ENCODE measurements around the gene KCTD20. TPM values are rescaled to one million over a fixed set of nuclear protein-coding genes. Genes with fewer than 3 reads are reported as not detected.
A peak's percentile ranks its signal among the peaks of the same experiment; 100 is the strongest.

KCTD20 gene
- total and polyA plus RNA-seq, 2 of the 13 experiments (the other 11 are each of a cell fraction or from before 2014, with no cell fraction given): 52.7 to 67.1 TPM

DNA sequence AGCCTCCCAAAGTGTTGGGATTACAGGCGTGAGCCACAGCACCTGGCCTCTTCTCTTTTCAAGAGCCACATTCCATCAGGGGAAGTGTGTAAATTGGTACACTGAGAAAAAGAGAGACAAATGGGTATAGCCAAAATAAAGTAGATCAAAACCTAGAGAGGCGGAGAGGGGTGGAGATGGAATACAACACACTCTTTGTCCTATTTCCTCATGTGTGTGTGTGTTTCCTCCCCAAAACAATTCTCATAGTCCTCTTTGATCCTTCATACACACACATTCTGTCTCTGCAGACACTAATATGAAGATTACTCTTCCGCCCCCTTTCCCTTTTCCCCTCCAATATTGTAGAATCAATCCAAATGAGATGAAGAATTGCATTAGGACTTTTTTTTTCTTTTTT, 16.2 kb upstream of the KCTD20 start:
- H3K36me3 ChIP-seq (replicated peaks in 1 of 2; ENCODE audit: control insufficient read depth in 1 of 2, insufficient read depth in 2 of 2, low read length in 2 of 2): no peaks in the 10 kb centered on the region
- no TSS peak for BruUV-seq (replicated peaks)
- CTCF ChIA-PET (ENCODE audit: low intra/inter-chr PET ratio, low total read pairs): no interaction called here
- no peak overlapping the region for H3K27ac ChIP-seq (ENCODE audit: extremely low read length, insufficient read depth, low read length)
- H3K4me3 ChIP-seq (replicated peaks in 1 of 3; ENCODE audit: insufficient read depth in 1 of 3, low read depth in 2 of 3, low read length in 3 of 3): no peak overlapping the region
- H3K9ac ChIP-seq (ENCODE audit: insufficient read depth, low read depth, low read length): no peak overlapping the region
- peaks cover 0 to 4% of the 10 kb centered on the region in 2 experiments; a peak in 1 of 5 replicates for H3K27me3 ChIP-seq (ENCODE audit: control insufficient read depth in 1 of 2, insufficient read depth in 2 of 2, low read length in 2 of 2)
- DNase-seq (ENCODE audit: low spot score) (peak; percentile 54), FAIRE-seq (no peak), ATAC-seq (no peak)
- POLR2A ChIA-PET: interaction anchor here (2.7 kb wide), 1 partner anchor 15 kb away, joined by 10 read pairs; no protein-coding TSS in a partner anchor
- intact Hi-C loops (cut with micrococcal nuclease; ENCODE audit: unreplicated experiment) (no loop called here), in situ Hi-C loops (cut with HindIII; ENCODE audit: extremely low pct_ligation_motif_present, low pct_unique_long_range_greater_than_20kb) (no loop called here)
- H3K4me2 ChIP-seq (ENCODE audit: low read depth, low read length): peak overlapping the region; percentile 12; the same call in 1 of the 2 replicates
- no peaks in the 10 kb centered on the region for H4K20me1 ChIP-seq (ENCODE audit: insufficient read depth, low read length)
- H3K4me1 ChIP-seq (ENCODE audit: insufficient read depth, low read length): peaks cover 58% of the 10 kb centered on the region
- no peaks in the 10 kb centered on the region for H3K79me2 ChIP-seq (ENCODE audit: insufficient read depth, low read length)
- no peak overlapping the region for H2AFZ ChIP-seq (ENCODE audit: low read length)
- 33% methylated on average over 3 of the region's 3 CpGs for WGBS (ENCODE audit: low lambda C conversion rate)
- no peaks in the 10 kb centered on the region for H3K9me3 ChIP-seq (ENCODE audit: low read length)
- TF ChIP-seq SP5 (CRISPR knock-in tag; IDR thresholded peaks at IDR 0.05; ENCODE audit: borderline replicate concordance, low read depth) (peak; percentile 51; the same call in 1 of the 2 replicates), ZSCAN9 (CRISPR knock-in tag; IDR thresholded peaks at IDR 0.05; ENCODE audit: borderline replicate concordance) (no peak), SOX5 (CRISPR knock-in tag; IDR thresholded peaks at IDR 0.05; ENCODE audit: borderline replicate concordance) (peak; percentile 15; the same call in 1 of the 2 replicates), HHEX (CRISPR knock-in tag; IDR thresholded peaks at IDR 0.05) (no peak), TCF7 (IDR thresholded peaks at IDR 0.05; ENCODE audit: low read depth) (no peak), ZNF547 (CRISPR knock-in tag; IDR thresholded peaks at IDR 0.05) (no peak), ZBTB3 (CRISPR knock-in tag; IDR thresholded peaks at IDR 0.05; ENCODE audit: borderline replicate concordance, low read depth) (no peak), NFRKB (IDR thresholded peaks at IDR 0.05) (no peak), ZNF121 (CRISPR knock-in tag; IDR thresholded peaks at IDR 0.05) (no peak), ZNF10 (CRISPR knock-in tag; IDR thresholded peaks at IDR 0.05; ENCODE audit: borderline replicate concordance, low read depth) (no peak), KDM6A (CRISPR knock-in tag; IDR thresholded peaks at IDR 0.05; ENCODE audit: low read depth) (no peak), SOX13 (IDR thresholded peaks at IDR 0.05) (no peak), SOX13 (CRISPR knock-in tag; conservative IDR thresholded peaks at IDR 0.05 in 1 of 2, IDR thresholded peaks at IDR 0.05 in 1 of 2) (peak in 1 of 2 experiments; percentile 72; a peak in 2 of 4 replicates)
- TF ChIP-seq, protein P1, sequence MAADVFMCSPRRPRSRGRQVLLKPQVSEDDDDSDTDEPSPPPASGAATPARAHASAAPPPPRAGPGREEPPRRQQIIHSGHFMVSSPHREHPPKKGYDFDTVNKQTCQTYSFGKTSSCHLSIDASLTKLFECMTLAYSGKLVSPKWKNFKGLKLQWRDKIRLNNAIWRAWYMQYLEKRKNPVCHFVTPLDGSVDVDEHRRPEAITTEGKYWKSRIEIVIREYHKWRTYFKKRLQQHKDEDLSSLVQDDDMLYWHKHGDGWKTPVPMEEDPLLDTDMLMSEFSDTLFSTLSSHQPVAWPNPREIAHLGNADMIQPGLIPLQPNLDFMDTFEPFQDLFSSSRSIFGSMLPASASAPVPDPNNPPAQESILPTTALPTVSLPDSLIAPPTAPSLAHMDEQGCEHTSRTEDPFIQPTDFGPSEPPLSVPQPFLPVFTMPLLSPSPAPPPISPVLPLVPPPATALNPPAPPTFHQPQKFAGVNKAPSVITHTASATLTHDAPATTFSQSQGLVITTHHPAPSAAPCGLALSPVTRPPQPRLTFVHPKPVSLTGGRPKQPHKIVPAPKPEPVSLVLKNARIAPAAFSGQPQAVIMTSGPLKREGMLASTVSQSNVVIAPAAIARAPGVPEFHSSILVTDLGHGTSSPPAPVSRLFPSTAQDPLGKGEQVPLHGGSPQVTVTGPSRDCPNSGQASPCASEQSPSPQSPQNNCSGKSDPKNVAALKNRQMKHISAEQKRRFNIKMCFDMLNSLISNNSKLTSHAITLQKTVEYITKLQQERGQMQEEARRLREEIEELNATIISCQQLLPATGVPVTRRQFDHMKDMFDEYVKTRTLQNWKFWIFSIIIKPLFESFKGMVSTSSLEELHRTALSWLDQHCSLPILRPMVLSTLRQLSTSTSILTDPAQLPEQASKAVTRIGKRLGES (CRISPR knock-in tag; IDR thresholded peaks at IDR 0.05; ENCODE audit: borderline replicate concordance): no peak
- TF ChIP-seq, protein P2, sequence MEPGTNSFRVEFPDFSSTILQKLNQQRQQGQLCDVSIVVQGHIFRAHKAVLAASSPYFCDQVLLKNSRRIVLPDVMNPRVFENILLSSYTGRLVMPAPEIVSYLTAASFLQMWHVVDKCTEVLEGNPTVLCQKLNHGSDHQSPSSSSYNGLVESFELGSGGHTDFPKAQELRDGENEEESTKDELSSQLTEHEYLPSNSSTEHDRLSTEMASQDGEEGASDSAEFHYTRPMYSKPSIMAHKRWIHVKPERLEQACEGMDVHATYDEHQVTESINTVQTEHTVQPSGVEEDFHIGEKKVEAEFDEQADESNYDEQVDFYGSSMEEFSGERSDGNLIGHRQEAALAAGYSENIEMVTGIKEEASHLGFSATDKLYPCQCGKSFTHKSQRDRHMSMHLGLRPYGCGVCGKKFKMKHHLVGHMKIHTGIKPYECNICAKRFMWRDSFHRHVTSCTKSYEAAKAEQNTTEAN (CRISPR knock-in tag; conservative IDR thresholded peaks at IDR 0.05): 0 out of 2 replicates have a peak, but pooled peaks have one; percentile 41
- TF ChIP-seq, protein P3, sequence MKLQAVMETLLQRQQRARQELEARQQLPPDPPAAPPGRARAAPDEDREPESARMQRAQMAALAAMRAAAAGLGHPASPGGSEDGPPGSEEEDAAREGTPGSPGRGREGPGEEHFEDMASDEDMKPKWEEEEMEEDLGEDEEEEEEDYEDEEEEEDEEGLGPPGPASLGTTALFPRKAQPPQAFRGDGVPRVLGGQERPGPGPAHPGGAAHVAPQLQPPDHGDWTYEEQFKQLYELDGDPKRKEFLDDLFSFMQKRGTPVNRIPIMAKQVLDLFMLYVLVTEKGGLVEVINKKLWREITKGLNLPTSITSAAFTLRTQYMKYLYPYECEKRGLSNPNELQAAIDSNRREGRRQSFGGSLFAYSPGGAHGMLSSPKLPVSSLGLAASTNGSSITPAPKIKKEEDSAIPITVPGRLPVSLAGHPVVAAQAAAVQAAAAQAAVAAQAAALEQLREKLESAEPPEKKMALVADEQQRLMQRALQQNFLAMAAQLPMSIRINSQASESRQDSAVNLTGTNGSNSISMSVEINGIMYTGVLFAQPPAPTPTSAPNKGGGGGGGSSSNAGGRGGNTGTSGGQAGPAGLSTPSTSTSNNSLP (IDR thresholded peaks at IDR 0.05; ENCODE audit: low read depth, low read length): no peak

Measured in HepG2 (cell line).